AG04450 (cell line): Measurements from ENCODE around the gene SYT6. TPM values are rescaled to one million over a fixed set of nuclear protein-coding genes. Genes with fewer than 3 reads are reported as not detected.

Experiments used
- CTCF ChIA-PET: fragments of 300-600, 350-600 bp; formaldehyde crosslinking; extraction: SDS; loops from one replicate; lab custom pipeline; 2022; ENCODE audit warnings: antibody characterized with exemption, inconsistent platforms; lab: Charles Lee
- POLR2A ChIA-PET: fragments of 350-600 bp; formaldehyde crosslinking; extraction: SDS; loops from one replicate; lab custom pipeline; 2021; ENCODE audit warnings: antibody characterized with exemption, inconsistent platforms; lab: Yijun Ruan, JAX
- DNase-seq: peaks from one replicate; pipeline ENCODE4 v3.0.0-alpha.2; 2011; ENCODE audit warnings: low read depth, low spot score
- H3K27ac ChIP-seq: one replicate; pipeline ENCODE4 v1.5.1; 2012; ENCODE audit warnings: low read depth, low read length, control low read depth
- H3K27me3 ChIP-seq: one replicate; pipeline ENCODE4 v1.6.0; 2012; ENCODE audit warnings: low read length; ENCODE audit not compliant: control insufficient read depth, insufficient read depth
- H3K4me3 ChIP-seq: 2 replicates; pipeline ENCODE4 v1.5.1; 2011; ENCODE audit warnings: mild to moderate bottlenecking, low read depth, low read length, control low read depth
- H3K9me3 ChIP-seq: 2 replicates; pipeline ENCODE4 v1.5.1; 2012; ENCODE audit warnings: low read length; ENCODE audit not compliant: control insufficient read depth, insufficient read depth
- polyA plus RNA-seq: library from polyadenylated mRNA; depleted of rRNA; stranded (reverse); fragments of >200 nt; gene quantifications from 2 replicates; pipeline ENCODE4 v1.2.3, GENCODE V29; 2011
- TF ChIP-seq, protein P1 (sequence below): IDR thresholded peaks from 2 replicates; pipeline ENCODE4 v1.5.1; 2011; ENCODE audit warnings: low read depth, low read length, control low read depth, inconsistent platforms

Gene SYT6
- polyA plus RNA-seq, 1 experiment: not detected

DNA sequence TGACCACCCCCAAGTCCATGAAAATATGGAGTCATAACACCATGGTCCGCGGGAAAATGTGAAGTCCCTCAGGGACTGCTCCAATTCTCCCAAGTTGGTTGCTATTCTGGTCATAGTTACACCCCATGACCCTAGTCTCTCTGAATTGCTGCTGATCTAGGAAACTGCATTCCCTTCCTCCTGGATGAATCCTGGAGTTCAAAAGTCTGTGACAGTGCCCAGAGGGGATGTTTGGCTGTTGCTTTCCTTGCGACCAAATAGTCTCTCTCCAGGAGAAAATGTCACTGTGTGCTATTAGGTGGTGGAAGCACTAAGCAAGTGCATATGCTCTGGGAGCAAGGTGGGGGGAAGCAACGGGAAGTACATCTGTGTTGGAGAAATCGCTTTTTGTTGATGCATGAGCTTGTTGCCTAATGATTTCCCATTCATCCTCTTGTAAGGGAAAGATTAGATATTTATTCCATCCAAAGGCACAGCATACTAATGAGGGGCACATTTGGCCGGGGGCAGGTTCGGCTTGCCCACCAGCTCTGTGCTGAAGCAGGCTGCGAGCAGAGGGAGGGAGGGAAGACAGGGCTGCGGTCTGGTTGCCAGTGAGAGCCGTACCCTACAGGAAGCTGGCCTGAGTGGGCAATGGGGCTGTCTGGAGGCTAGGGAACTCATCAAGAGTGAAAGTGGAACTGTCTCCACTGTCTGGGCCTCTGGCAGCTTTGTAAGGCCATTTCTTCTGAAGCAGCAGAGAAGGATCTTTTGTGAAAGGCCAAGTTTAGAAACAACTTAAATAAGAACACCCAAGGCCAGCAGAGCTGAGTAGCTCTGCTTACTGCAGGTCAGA, 27.2 kb downstream of the SYT6 start:
- no peaks in the 10 kb centered on the region; the same call in 1 of the 2 replicates for H3K9me3 ChIP-seq
- ChIA-PET CTCF (no interaction called here), POLR2A (no interaction called here)
- no peak overlapping the region for H3K4me3 ChIP-seq
- TF ChIP-seq, protein P1, sequence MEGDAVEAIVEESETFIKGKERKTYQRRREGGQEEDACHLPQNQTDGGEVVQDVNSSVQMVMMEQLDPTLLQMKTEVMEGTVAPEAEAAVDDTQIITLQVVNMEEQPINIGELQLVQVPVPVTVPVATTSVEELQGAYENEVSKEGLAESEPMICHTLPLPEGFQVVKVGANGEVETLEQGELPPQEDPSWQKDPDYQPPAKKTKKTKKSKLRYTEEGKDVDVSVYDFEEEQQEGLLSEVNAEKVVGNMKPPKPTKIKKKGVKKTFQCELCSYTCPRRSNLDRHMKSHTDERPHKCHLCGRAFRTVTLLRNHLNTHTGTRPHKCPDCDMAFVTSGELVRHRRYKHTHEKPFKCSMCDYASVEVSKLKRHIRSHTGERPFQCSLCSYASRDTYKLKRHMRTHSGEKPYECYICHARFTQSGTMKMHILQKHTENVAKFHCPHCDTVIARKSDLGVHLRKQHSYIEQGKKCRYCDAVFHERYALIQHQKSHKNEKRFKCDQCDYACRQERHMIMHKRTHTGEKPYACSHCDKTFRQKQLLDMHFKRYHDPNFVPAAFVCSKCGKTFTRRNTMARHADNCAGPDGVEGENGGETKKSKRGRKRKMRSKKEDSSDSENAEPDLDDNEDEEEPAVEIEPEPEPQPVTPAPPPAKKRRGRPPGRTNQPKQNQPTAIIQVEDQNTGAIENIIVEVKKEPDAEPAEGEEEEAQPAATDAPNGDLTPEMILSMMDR: no peak
- H3K27ac ChIP-seq: no peak overlapping the region
- no peak for DNase-seq
- H3K27me3 ChIP-seq: no peaks in the 10 kb centered on the region

- Histone ChIP-seq H3K4me3 (no peak overlapping the region), H3K27ac (no peak overlapping the region), H3K9me3 (no peaks in the 10 kb centered on the region; the same call in 1 of the 2 replicates), H3K27me3 (no peaks in the 10 kb centered on the region)
- POLR2A ChIA-PET: no interaction called here
- DNase-seq: no peak
- CTCF ChIA-PET: no interaction called here
- TF ChIP-seq, protein P1: no peak
Observed at GRCh38 chr1:114124644-114125043, 29.0 kb downstream of the SYT6 start.

- no peak overlapping the region for H3K4me3 ChIP-seq
- H3K27me3 ChIP-seq: no peaks in the 10 kb centered on the region
- POLR2A ChIA-PET: no interaction called here
- H3K27ac ChIP-seq: no peak overlapping the region
- CTCF ChIA-PET: no interaction called here
- no peak for DNase-seq
- TF ChIP-seq, protein P1: no peak
- H3K9me3 ChIP-seq: no peaks in the 10 kb centered on the region; the same call in 1 of the 2 replicates
Observed at GRCh38 chr1:114122941-114123618, 30.6 kb downstream of the SYT6 start.

DNA sequence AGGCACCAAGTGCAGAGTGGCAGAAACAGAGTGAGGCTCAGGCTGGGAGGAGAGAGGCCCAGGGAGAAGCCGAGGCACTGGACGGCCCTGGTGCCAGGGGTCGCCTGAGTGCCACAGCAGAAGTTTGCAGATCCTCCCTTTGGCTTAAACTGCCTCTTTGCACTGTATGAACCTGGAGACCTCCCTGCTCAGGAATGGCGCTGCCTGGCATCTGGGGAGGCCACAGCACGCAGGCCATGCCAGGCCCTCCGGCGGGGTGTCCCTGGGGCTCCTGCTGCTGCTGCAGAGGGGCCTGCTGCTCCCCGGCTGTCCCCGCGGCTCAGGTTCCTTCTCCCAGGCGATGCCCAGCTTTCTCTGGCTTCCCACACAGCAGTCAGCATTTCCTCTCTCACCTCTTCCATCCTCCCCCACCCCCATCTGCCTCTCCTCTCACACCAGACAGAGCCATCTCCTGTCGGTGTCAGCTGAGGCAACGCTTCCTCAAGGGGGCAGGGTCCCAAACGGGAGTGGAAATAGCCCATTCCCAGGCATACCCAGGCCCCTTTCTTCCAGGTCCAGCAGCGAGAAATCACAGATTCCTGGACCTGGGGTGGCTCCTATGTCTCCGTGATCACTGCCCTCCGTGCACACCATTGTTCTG, 35.2 kb downstream of the SYT6 start:
- Histone ChIP-seq H3K27ac (no peak overlapping the region), H3K4me3 (no peak overlapping the region), H3K9me3 (no peaks in the 10 kb centered on the region), H3K27me3 (no peaks in the 10 kb centered on the region)
- ChIA-PET CTCF (no interaction called here), POLR2A (no interaction called here)
- TF ChIP-seq, protein P1: no peak
- no peak for DNase-seq
